ENCODE data around the gene ATP6V0C.
A peak's percentile ranks its signal among the peaks of the same experiment; 100 is the strongest.
"Not testable (repeated sequence)": the region's sequence is repeated elsewhere in the genome, so short reads cannot be mapped to it uniquely, and the experiment has no call there.

ATP6V0C gene

DNA sequence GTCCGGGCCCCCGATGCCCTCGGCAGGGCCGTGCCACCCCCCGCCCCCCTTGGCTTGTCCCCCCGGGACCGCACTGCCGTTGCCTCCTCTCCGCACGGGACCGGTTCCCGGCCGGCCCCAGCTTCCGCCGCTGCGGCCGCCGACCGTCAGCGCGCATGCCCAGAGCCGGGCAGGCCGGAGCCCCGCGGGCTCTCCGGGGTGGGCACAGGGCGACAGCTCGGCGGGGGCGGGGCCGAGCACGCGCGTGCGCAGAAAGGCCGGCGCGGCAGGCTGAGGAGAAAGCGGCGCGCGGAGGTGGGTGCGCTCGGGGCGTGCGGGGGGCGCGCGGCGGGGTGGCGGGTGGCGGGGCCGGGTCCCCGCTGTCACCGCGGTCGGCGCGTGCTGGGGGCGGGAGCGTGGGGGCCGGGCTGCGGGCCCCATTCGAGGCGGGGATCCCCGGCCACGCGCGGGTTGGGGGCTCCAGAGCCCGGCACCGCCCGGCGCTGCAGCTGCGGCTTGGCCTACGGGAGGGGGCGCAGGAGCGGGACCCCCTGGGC lies 38.8 kb upstream of the ATP6V0C start, which contains the start of gene TBC1D24:
Gene TBC1D24 (plus strand): TSS at position 251 of the 536 bp plus-strand sequence. CDS start 21,022 bp downstream, outside the sequence.
- DNase-seq (ENCODE audit: low read depth in 2 of 2) = peak; percentile 86

DNA sequence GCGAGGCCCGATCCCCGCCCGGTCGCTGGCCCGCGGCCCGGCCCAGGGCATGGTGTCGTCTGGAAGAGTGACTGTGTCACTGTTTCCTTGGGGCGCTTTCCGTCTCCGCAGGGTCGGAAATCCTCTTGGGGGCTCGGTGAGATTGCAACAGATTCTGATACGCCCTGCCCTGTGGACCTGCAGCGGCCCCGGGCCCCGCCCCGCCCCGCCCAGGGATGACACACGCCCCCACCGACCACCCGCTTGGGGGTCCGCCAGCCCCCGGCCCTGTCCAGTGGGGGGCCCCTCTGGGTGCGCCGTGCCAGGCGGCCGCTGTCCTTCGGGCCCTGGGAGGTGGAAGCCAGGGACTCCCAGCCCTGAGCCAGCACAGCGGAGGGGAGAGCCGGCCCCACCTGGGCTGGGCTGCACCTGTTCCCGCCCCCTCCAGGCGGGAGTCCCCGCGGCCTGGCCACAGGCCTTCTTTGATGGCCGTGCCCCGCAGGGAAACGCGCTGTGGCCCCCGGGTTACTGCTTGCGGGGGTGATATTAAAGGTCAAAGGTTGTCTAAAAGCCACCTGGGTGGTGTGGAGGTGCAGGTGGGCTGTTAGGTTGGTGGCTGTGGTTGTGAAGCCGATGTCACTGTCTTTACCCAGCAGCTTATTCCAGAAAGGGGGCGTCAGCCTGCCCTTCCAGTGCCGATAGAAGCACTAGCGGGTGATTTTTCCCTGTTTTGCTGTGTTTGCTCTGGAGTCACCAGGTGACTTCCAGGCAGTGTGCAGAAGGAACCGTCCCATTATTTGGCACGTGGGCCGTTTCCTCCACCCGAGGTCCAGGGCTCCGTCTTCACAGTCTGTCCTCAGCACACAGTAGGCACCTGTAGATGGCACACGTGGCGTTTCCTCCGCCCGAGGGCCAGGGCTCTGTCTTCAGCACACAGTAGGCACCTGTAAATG lies 38.1 kb upstream of the ATP6V0C start:
- DNase-seq (ENCODE audit: low read depth in 2 of 2) = peak in 1 of 2 donors; percentile 26

DNA sequence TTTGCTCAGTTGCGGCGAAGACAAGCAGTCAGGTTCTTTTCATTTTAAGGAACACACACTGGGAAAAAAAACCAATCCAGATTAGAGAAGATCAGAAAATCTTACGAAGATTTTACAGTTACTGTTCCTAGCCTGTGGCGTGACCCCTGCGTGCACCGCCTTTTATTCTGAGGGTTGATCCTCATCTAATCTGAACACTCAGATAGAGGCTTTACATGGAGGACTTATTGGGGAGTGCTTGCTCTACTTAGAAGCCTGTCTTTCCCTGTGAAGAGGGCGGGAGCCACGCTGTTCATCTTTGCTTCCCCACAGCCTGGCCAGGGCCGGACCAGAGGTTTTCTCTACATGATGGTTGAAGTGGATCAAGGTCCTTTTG lies 37.4 kb upstream of the ATP6V0C start:
- DNase-seq (ENCODE audit: low read depth in 2 of 2) = no peak

DNA sequence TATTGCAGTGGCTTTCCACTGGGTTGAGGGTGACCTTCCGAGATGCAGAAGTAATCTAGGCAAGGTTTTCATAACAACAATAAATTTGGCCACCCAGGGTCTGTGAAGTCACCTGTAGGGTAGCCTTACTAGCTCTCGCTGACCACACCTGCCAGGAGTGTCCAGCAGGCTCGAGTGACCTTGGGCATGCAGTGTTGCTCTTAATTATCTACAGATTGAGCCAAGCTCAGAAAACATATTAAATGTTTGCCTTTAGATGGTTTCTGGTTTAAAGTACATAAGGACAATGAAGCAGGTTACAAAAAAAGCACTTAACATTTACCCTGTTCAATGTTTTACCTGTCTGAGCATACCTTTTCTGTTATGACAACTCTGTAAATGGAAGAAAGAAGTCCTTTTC lies 37.0 kb upstream of the ATP6V0C start:
- DNase-seq (ENCODE audit: low read depth in 2 of 2) = no peak

DNA sequence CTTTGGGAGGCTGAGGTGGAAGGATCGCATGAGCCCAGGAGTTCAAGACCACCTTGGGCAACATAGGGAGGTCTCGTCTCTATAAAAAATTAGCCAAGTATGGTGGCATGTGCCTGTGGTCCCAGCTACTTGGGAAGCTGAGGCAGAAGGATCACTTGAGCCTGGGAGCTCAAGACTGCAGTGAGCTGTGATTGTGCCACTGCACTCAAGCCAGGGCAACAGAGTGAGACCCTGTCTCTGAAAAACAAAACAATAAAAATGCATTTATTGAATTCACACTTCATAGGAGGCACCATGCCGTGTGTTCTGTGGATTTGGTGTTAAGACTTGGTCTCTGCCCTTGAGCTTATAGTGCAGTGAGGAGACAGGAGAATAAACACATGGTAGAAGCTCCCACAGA lies 36.4 kb upstream of the ATP6V0C start:
- DNase-seq (ENCODE audit: low read depth in 2 of 2) = no peak

DNA sequence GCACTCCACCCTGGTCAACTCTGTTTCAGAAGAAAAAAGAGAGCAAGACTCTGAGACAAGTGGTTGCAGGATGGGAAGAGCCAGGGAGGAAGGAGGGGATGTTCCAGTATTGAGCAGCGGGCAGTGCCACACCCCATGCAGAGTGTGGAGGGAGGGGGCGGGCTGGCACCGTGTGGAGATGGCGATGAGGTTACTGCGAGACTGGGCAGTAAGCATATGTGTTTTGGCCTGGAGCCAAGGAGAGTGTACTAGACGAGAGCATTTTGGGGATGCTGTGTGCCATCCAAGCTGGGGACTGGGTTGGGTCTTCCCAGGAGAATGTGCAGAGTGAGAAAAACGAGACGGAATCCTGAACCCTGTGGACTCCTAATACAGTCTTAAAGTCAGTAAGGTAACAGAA lies 35.5 kb upstream of the ATP6V0C start:
- DNase-seq (ENCODE audit: low read depth in 2 of 2) = no peak

DNA sequence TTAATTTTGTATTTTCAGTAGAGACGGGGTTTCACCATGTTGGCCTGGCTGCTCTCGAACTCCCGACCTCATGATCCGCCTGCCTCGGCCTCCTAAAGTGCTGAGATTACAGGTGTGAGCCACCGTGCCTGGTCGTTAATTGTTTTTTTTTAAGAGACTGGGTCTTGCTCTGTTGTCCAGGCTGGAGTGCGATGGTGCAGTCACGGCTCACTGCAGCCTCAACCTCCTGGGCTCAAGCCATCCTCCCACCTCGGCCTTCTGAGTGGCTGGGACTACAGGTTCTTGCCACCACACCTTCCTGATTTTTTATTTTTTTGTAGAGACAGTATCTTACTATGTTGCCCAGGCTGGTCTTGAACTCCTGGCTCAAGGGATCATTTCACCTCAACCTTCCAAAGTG lies 33.8 kb upstream of the ATP6V0C start:
- not testable (repeated sequence) for DNase-seq (ENCODE audit: low read depth in 2 of 2)

DNA sequence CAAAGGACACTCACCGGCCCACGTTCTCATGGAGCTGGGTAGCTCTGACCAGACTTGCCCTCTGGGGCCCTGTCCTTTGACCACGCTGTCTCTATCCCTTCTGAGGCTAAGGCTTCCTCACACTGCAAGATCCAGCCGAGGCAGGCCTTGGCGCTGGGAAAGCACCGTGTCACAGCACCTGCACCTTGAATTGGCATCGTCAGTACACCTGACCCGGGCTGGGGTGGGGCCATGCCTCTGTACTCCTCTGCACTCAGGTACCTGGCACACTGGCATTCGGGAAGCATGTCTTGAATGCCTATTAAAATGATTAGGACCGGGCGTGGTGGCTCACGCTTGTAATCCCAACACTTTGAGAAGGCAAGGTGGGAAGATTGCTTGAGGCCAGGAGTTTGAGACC lies 32.8 kb upstream of the ATP6V0C start:
- DNase-seq (ENCODE audit: low read depth in 2 of 2) = no peak

DNA sequence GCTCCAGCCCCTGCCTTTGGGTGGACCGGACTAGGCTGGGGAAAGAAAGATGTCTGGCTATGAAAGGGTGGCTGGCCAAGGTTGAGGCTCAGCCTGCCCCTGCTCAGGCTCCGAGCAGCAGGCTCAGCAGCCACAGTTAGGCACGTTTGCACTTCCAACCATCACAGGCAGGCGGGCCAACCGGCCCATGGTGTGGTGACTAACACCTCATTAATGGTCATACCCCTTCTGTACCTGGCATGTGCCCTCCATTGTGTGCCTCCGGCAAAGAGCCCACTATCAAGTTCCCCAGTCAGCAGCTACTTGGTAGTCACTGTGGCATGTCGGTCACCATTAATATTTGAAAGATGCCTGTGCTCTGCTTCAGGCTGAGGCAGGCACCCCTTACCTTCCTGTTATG lies 32.1 kb upstream of the ATP6V0C start:
- DNase-seq (ENCODE audit: low read depth in 2 of 2) = no peak

DNA sequence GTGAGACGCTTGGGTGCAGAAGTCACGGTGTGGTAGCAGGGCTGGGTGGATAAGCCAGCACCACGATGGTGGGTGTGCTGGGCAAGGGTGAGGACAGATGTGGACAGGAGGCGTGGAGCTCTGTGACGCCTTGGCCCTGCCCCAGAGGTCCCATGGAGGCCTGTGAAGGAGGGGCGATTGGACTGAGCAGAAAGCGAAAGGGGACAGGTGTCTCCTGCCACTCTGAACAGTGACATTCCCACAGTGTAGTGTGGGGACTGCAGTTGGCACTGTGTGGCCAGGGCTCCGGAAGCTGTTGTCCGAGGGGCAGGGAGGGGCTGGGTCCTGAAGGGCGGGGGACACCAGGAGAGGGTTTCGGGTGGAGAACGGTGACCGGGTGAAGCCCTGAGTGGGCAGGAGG lies 31.5 kb upstream of the ATP6V0C start:
- DNase-seq (ENCODE audit: low read depth in 2 of 2) = no peak

DNA sequence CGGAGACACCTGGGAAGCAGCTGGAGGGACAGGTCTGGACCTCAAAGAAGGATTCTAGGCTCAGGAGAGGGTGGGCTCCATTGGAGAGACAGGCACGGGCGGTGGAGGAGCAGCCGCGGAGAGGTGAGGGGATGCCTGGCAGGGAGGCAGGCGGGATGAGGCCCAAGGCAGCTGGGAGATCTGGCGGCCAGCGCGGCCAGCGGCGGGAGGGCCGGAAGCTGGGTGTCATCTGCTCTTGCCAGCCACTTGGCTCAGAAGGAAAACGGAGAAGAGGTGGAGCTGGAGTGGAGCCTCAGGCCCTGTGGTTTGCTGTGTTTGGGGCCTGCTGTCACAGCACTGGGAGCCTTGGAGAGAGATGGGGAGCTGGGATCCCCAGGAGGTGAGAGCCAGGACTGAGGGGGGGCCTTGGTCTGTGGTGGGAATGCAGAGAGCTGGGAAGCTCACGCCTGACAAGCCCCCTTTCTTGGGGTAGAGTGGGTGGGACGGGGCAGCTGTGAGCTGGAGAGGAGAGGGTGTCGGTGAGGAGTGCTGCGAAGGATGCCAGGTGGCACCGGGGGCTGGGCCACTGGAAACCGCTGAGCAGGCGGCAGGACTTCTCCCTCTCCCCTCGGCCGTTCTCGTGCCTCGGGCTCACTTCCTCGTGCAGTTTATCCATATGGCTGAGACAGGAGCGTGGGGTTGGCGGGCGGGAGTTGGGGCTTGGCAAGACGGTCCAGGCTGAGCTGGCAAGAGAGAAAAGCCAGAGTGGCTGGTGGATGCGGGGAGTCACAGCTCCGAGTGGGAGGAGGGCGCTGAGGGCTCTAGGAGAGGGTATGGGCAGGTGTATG lies 30.8 kb upstream of the ATP6V0C start:
- DNase-seq (ENCODE audit: low read depth in 2 of 2) = no peak

DNA sequence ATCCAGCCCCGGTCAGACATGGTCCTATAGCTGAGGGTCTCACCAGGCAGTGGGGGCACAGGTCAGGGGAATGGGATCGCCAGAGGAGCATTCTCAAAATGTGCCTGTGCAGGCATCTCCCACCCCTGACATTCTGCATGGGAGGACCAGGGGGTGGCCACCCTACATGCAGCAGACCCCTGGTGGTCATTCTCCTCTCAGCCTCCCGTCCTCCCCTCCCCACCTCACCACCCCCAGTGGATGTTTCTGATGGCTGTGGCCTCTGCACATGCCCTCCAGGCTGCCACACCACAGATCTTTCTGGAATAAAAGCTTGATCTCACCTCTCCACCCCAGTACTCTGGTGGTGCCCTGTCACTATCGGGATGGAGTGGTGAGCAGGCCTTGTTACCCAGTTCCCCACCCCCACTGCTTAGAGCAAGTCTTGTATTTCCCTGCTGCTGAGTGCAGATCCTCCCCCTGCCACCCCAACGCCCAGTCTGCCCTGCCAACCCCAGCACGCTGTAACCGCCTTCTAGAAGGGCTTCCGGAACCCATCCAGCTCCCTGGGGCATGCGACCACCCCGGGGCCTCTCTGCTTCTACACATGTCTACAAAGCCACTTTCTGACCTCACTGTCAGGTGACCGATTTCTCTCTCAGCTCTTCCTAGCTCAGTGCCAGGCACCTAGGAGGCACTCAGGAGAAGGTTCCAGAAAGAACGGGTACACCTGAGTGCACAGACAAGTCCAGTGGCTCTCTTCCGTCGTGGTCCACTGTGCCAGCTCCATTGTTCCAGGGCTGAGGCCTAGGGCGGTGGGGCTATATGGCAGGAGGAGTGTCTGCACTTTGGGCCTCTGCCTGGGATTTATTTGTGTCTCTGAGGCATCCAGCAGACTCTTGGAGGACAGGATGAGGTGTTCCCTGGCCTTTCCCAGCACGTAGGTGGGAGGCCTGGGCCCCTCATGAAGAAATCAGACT lies 29.5 kb upstream of the ATP6V0C start:
- DNase-seq (ENCODE audit: low read depth in 2 of 2) = no peak

DNA sequence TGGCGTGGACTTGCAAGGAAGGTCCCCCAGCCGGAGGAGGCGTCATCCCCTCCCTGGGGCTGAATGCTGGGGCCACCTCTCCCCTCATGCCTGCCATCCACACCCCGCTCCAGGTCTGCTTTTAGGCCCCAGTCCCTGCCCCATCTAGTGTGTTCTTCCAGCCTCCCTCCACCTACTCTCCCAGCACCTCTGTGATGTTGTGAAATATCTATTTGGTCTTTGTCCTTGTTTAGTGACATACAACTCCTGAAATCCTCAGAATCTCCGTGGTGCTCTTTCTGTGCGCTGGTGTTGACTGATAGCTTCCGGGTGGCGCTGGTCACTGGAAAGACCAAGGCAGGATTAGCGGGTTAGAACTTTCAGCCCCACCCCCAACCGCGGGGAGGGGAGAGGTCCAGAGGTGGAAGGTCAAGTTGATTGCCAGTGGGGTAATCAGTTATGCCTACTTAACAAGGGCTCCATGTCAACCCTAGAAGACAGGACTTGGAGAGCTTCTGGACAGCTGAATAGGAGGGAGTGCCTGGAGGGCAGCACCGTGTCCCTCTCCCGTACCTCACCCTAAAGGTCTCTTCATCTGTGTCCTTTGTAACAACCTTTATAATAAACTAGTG lies 28.7 kb upstream of the ATP6V0C start:
- DNase-seq (ENCODE audit: low read depth in 2 of 2) = no peak

DNA sequence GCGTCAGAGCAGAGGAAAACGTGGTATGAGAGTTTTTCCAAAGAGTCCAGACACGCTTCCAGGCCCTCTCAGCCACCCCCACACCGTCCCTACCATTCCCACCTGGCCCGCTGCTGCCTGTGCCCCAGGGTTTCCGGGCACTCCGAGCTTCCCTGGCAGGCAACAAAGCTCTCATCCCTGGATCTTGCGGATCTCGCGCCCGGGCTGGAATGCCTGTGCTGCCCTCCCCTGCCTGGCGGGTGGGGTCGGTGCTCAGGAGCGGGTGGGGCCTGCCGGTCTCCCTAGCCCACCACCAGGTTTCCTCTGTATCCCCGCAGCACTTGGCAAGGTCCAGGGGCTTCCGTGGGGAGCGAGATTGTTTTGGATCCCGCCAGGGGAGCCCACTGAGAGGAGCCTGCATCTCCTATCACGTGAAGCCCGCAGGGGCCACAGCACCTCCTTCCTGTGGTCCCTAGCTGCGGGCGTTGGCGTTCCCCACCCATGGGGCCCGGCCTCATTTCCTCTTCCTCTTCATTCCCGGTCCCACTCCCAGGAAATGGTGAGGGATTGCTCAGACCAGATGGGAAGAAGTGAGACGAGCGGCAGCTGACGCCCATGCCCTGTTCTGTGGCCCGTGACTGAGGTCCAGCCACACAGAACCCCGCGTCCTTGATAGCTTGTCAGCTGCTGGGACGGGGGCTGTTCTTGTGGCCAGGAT lies 27.8 kb upstream of the ATP6V0C start:
- no peak for DNase-seq (ENCODE audit: low read depth in 2 of 2)

DNA sequence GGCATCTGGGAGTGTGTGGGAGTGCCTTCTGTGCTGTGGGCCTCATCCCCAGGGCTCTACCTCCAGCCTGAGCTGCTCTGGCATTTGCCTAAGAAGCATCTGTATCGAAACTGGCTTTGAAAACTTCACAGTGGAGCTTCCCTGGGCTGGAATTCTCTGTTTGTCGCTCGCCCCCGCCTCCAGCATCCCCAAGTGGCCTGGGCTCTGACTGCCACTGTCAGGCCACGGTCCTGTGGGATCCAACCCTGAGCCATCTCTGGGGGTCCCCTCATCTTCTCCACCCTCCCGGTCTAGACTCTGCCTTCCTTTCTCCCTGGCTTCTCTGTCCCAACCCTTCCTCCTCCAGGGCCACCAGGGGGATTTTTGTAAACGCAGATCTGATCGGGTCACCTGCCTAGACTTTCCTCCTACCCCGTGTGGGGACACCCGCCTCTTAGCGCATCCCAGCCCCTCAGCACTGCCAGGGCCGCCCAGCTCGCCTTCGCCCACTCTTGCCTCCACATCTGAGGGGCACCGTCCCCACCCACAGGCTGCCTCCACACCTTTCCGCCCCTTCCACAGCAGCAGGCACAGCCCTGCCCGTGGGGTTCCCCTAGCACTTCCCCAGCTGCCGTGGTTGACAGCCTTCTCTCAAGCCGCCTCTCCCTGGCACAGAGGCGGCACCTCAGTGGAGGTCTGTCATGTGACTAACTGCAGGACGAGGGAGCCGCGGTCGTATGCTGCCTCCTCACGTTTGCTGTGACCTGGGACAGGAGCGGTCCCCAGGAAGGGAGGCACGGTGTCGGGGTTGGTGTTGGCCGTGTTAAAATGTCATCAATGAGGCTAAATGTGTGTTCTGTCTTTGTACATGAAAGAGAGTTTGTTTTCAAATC lies 26.9 kb upstream of the ATP6V0C start:
- DNase-seq (ENCODE audit: low read depth in 2 of 2) = peak; percentile 55 to 65

DNA sequence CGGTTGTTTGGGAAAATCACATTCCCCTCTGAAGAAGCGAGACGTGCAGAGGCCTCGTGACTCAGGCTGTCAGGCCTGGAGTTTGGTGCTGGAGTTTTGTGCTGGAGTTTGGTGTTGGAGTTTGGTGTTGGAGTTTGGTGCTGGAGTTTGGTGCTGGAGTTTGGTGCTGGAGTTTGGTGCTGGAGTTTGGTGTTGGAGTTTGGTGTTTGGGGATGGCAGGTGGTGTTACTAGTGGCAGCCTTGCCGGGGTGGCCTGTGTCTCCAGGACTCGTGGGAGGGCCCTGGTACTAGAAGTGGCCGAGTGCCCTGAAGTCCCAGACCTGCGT lies 26.3 kb upstream of the ATP6V0C start:
- DNase-seq (ENCODE audit: low read depth in 2 of 2) = no peak

DNA sequence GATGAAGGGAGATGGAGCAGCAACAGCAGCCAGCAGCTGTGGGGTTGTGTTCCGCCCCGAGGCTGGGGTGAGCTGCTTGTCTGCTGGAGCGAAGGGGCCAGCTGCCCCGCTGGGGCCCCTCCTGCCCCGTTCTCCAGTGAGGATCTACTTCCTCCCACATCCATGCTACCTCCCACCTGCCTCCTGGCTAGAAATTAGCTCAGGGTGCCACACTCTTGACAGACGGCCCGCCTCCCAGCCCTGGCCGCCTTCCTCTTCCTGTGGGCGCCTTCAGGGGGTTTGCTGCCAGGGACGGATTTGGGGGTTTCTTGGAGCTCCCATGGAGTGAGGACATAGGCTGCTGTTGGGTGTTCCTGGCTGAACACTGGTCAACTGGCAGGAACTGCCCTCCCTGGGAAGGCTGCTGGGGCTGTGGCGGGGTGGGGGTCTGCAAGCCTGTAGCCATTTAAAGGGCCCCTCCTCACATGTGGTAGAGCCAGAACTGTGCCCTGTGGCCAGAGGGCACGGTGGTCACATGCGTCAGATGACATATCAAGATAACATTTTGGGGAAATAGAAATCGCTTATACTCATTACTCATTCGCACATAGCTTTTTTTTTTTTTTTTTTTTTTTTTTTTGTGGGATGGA lies 25.7 kb upstream of the ATP6V0C start:
- DNase-seq (ENCODE audit: low read depth in 2 of 2) = no peak

DNA sequence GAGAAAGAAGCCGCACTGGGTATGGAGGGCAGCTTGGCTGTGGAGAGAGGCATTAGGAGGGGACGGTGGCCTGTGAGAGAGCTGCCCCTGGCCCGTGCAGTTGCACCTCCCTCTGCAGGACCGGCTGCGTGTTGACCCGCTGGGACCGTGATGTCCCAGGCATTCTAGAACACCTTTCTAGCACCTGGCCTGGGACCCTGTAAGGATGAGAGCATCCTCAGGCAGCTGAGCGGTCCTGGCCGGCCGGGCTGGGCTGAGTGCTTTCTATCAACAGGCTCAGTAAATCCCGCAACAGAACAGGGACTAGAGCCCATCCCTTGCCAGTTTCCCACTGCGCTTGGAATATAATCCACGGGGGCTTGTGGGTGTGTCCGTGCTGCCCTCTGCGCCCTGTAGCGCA lies 24.2 kb upstream of the ATP6V0C start:
- no peak for DNase-seq (ENCODE audit: low read depth in 2 of 2)
